NOMO-1 treated with dmso at 0.1 percent for 144 hours (cell line): ENCODE data around the gene SEC61A1.

Experiments
- DNase-seq: peaks from one replicate; lab custom pipeline; 2025; ENCODE audit not compliant: unreplicated experiment; lab: John Stamatoyannopoulos, UW

Gene SEC61A1

DNA sequence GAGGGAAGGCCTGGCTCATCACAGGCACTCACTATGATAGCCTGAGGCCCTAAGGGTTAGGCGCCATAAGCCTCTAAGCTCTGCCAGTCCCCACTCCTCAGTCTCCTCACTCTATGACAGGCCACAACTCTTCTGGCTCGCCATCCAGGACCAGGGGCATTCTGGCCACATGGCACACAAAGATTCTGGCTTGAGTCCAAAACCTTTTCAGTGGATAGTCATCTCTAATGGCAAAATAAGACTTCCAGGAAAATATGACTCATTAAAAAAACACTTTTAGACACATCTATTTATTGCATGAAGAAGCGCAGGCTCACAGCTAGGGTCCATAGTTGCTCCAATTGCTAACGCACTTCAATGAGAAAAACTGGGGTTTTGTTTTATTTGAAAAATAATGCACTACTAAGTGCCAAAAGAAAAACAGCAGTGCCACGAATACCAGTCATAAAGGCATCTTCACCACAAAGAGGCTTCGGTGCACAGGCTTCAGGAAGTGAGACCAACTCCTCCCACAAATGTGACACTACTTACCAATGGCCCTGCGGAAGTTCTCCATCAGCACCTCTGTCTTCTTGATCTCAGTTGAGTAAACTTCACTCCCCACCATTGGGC lies 60.2 kb downstream of the SEC61A1 start:
- DNase-seq, result no peak

DNA sequence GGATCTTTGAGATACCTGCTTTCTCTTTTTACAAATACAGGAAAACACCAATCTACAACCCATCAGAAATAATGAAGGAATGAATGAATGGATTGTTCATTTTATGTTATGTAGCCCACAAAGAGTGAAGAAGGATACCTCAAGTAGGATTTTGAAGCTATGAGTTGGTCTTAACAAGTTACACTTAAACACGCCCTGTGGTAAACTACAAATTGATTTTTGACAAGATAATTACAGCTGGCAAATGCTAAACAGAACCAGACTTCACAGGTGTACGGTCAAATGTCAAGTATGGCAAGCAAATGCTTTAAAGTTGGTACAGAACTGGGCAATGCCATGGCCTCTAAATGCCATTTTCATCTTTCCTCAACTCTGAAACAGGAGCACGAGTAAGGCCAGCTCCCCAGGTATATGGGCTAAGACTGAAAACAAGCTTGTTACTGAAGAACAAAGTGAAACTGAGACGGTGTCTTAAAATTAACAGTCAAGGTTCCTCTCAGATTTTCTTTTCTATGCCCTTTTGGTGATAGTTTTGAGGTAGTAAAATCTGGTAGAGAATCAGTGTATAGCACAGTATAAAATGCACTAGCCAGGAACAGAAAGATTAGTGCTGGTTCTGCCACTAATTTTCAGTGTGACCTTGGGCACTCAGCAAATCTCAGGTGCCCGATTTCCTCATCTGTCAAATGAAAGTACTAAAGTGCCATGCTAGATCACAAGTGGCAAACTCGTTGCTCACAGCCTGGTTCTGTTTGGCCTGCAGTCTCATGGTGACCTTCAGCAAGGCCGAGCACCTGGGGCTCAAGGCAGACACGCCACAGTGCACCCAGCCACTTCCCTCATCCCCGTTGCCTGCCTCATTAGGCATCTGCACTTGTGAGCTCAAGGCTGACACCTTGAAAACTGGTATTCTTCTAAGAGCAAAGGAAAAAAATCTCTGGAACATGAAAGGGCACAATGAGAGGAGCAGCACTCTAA lies 61.9 kb downstream of the SEC61A1 start:
- no peak for DNase-seq
